Measurements from ENCODE around the gene ADAMTS6.
A peak's percentile ranks its signal among the peaks of the same experiment; 100 is the strongest.
"Not testable (repeated sequence)": the region's sequence is repeated elsewhere in the genome, so short reads cannot be mapped to it uniquely, and the experiment has no call there.

Gene ADAMTS6

GRCh38 chr5:65481635-65482295, at the start of gene ADAMTS6:
TSS of gene ADAMTS6 (minus strand) at chr5:65481920. CDS start at chr5:65473673, 8,247 bp downstream.
- ATAC-seq (ENCODE audit: low read depth) (peak; percentile 87), DNase-seq (ENCODE audit: low spot score in 2 of 2) (peak; percentile 51 to 56)
- Mint-ChIP-seq H3K9me3 (no peaks in the 10 kb centered on the region), H3K36me3 (no peaks in the 10 kb centered on the region), H3K27me3 (no peaks in the 10 kb centered on the region), H3K4me3 (peak within 1 kb of the TSS; percentile 99), H3K4me1 (peaks cover 10% of the 10 kb centered on the region), H3K27ac (peak within 1 kb of the TSS; percentile 94)

GRCh38 chr5:65530904-65531303, 49.2 kb upstream of the ADAMTS6 start:
- no peaks in the 10 kb centered on the region for H3K4me1 Mint-ChIP-seq
- no peaks in the 10 kb centered on the region for H3K9me3 Mint-ChIP-seq
- no peak overlapping the region for H3K4me3 Mint-ChIP-seq
- H3K36me3 Mint-ChIP-seq = peaks cover 4% of the 10 kb centered on the region
- no peak for DNase-seq (ENCODE audit: low spot score in 2 of 2)
- ATAC-seq (ENCODE audit: low read depth) = no peak
- no peaks in the 10 kb centered on the region for H3K27me3 Mint-ChIP-seq
- no peak overlapping the region for H3K27ac Mint-ChIP-seq

GRCh38 chr5:65525726-65526125, 44.0 kb upstream of the ADAMTS6 start:
- Mint-ChIP-seq H3K27me3 (no peaks in the 10 kb centered on the region), H3K4me3 (no peak overlapping the region), H3K4me1 (no peaks in the 10 kb centered on the region), H3K27ac (no peak overlapping the region), H3K9me3 (no peaks in the 10 kb centered on the region), H3K36me3 (peaks cover 4% of the 10 kb centered on the region)
- DNase-seq (ENCODE audit: low spot score in 2 of 2) (no peak), ATAC-seq (ENCODE audit: low read depth) (no peak)

DNA sequence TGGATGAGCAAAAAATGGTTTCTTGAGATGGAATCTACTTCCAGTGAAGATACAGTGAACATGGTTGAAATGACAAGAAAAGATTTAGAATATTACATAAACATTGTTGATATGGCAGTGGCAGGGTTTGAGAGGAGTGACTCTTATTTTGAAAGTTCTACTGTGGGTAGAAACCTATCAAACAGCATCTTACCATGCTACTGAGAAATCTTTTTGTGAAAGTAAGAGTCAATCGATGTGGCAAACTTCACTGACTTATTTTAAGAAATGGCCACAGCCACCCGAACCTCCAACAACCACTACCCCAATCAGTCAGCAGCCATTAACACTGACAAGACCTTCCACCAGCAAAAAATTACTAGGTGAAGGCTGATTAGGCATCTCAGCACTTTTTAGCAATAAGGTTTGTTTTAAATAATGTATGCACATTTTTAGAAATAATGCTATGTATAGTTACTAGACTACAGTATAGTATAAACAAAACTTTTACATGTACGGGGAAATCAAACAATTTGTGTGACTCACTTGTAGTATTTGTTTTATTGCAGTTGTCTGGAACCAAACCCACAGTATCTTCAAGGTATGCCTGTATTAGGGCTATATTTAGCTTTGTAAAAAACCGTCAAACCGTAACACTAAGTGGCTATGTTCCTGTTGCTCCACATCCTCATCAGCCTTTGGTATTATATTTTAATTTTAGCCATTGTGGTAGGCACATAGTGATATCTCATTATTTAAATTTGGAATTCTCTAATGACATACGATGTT, 30.6 kb upstream of the ADAMTS6 start:
- Mint-ChIP-seq H3K4me3 (no peak overlapping the region), H3K27ac (no peak overlapping the region), H3K9me3 (no peaks in the 10 kb centered on the region), H3K36me3 (no peaks in the 10 kb centered on the region), H3K27me3 (no peaks in the 10 kb centered on the region), H3K4me1 (peaks cover 3% of the 10 kb centered on the region)
- no peak for ATAC-seq (ENCODE audit: low read depth)
- DNase-seq (ENCODE audit: low spot score in 2 of 2) = no peak

DNA sequence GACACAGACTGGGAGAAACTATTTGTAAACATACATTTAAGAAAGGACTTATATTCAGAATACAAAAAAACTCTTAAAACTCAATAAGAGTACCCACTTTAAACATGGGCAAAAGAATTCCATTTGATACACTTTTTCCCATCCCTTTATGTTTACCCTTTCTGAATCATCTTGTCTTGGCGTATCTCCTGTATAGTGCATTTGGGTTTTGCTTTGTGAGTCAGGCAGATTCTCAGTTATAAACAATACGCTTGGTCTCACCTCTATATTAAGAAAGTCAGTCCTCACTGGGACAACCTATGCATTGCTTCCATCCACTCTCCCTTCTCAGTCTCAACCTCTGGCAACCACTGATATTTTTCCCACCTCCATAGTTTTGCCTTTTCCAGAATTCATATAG, 27.3 kb upstream of the ADAMTS6 start:
- Mint-ChIP-seq H3K36me3 (no peaks in the 10 kb centered on the region), H3K4me1 (peaks cover 3% of the 10 kb centered on the region), H3K4me3 (no peak overlapping the region), H3K27me3 (no peaks in the 10 kb centered on the region), H3K27ac (no peak overlapping the region), H3K9me3 (no peaks in the 10 kb centered on the region)
- no peak for ATAC-seq (ENCODE audit: low read depth)
- no peak for DNase-seq (ENCODE audit: low spot score in 2 of 2)

DNA sequence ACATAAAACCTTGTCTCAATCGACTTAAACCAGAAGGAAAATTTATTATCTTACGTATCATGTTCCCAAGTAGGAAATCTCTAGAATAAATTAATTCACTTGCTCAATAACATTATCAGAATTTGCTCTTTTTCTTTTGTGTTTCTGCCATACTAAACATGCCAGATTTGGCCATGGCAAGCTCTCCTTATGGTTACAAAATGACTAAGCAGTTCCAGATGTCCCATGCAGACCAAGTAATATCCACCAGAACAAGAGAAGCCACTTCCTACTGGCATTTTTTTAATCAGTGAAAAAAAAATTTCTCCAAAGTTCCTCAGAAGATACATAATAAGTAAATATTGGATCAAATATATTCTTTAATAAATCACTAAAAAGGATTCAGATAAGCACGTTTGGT, 25.2 kb upstream of the ADAMTS6 start:
- H3K4me1 Mint-ChIP-seq = no peaks in the 10 kb centered on the region
- no peaks in the 10 kb centered on the region for H3K27me3 Mint-ChIP-seq
- ATAC-seq (ENCODE audit: low read depth) (no peak), DNase-seq (ENCODE audit: low spot score in 2 of 2) (no peak)
- H3K36me3 Mint-ChIP-seq = no peaks in the 10 kb centered on the region
- no peaks in the 10 kb centered on the region for H3K9me3 Mint-ChIP-seq
- H3K27ac Mint-ChIP-seq = no peak overlapping the region
- no peak overlapping the region for H3K4me3 Mint-ChIP-seq

GRCh38 chr5:65489119-65489518, 7.4 kb upstream of the ADAMTS6 start:
- no peak overlapping the region for H3K27ac Mint-ChIP-seq
- ATAC-seq (ENCODE audit: low read depth) (no peak), DNase-seq (ENCODE audit: low spot score in 2 of 2) (no peak)
- H3K9me3 Mint-ChIP-seq = no peaks in the 10 kb centered on the region
- no peaks in the 10 kb centered on the region for H3K4me1 Mint-ChIP-seq
- H3K36me3 Mint-ChIP-seq = no peaks in the 10 kb centered on the region
- no peaks in the 10 kb centered on the region for H3K27me3 Mint-ChIP-seq
- no peak overlapping the region for H3K4me3 Mint-ChIP-seq

DNA sequence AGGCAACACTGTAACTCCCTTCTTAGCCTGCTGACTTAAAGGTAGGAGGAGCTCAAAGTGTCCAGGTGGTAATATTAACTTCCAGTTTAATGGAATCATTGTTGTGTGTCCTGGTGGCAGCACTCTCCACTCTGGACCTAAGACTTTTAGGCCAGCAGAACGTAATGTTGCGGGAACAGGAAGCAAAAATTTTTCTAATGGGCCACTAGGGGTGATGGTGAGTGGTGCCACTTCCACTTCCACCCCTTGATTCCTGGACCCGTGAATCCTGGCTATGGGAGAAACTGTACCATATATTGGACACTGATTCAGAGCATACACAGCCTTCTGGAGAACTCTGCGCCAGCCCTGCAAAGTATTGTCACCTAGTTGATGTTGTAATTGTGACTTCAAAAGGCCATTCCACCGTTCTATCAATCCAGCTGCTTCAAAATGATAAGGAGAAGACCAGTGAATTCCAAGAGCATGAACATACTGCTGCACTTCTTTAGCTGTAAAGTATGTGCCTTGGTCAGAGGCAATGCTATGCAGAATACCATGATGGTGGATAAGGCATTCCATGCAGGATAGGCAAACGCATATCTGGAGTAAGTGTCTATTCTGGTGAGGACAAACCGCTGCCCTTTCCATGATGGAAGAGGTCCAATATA, 6.4 kb upstream of the ADAMTS6 start:
- not testable (repeated sequence) for DNase-seq (ENCODE audit: low spot score in 2 of 2); H3K27me3 Mint-ChIP-seq; H3K4me1 Mint-ChIP-seq; H3K27ac Mint-ChIP-seq; H3K36me3 Mint-ChIP-seq; ATAC-seq (ENCODE audit: low read depth); H3K9me3 Mint-ChIP-seq; H3K4me3 Mint-ChIP-seq

DNA sequence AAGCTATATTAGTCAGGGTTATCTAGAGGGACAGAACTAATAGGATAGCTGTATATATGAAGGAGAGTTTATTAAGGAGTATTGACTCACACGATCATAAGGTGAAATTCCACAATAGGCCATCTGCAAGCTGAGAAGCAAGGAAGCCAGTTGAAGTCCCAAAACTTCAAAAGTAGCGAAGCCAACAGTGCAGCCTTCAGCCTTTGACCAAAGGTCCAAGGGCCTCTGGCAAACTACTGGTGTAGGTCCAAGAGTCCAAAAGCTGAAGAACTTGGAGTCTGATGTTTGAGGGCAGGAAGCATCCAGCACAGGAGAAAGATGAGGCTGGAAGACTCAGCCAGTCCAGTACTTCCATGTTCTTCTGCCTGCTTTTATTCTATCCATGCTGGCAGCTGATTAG, 5.1 kb upstream of the ADAMTS6 start:
- H3K36me3 Mint-ChIP-seq; H3K4me3 Mint-ChIP-seq; DNase-seq (ENCODE audit: low spot score in 2 of 2); H3K27me3 Mint-ChIP-seq; ATAC-seq (ENCODE audit: low read depth); H3K9me3 Mint-ChIP-seq; H3K27ac Mint-ChIP-seq: not testable (repeated sequence)
- H3K4me1 Mint-ChIP-seq = peaks cover 10% of the 10 kb centered on the region

DNA sequence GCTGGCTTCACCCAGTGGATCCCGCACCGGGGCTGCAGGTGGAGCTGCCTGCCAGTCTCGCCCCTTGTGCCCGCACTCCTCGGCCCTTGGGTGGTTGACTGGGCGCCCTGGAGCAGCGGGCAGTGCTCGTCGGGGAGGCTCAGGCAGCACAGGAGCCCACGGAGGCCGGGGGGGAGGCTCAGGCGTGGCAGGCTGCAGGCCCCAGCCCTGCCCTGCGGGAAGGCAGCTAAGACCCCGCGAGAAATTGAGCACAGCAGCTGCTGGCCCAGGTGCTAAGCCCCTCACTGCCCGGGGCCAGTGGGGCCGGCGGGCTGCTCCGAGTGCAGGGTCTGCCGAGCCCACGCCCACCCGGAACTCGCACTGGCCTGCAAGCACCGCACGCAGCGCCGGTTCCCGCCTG, 3.7 kb upstream of the ADAMTS6 start:
- Mint-ChIP-seq H3K27ac (no peak overlapping the region), H3K36me3 (no peaks in the 10 kb centered on the region), H3K27me3 (no peaks in the 10 kb centered on the region), H3K4me3 (no peak overlapping the region), H3K4me1 (peaks cover 10% of the 10 kb centered on the region), H3K9me3 (no peaks in the 10 kb centered on the region)
- DNase-seq (ENCODE audit: low spot score in 2 of 2) (no peak), ATAC-seq (ENCODE audit: low read depth) (no peak)

DNA sequence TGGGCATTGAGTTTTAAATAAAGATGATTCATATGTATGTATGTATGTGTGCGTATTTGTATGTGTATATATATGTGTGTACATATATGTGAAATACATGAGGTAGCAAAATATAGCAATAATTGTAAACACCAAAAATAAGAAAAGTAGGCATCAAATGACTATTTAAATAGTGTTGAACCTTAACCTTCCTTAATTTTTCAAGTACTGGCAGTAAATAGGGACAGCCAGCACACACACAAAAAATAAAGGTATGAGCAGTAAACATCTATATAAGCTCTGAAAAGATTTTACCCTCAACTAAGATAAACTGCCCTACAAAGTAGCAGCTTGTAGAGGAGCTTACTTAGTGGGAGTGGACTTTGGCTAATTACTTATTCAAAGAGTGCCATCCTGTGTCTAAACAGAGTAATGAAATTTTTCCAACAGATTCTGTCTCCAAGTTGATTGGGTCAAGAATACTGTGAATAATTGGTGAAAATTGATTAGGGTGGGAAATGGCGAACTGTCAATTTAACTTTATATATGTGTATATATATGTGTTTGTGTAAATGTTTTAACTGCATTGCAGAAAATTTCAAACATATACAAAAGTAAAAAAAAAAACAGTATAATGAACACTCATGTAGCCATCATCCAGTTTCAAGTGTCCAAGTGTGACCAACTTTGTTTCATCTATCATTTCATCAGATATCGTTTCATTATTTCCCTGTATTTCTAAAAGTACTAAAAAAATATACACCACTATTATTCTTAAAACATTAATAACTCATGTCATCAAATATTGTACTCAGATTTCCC, 2.0 kb upstream of the ADAMTS6 start:
- Mint-ChIP-seq H3K4me3 (peak overlapping the region; percentile 99), H3K9me3 (no peaks in the 10 kb centered on the region), H3K27me3 (no peaks in the 10 kb centered on the region), H3K4me1 (peaks cover 10% of the 10 kb centered on the region), H3K36me3 (no peaks in the 10 kb centered on the region), H3K27ac (peak overlapping the region; percentile 94)
- peak in 1 of 2 donors; percentile 36 for DNase-seq (ENCODE audit: low spot score in 2 of 2)
- peak; percentile 39 for ATAC-seq (ENCODE audit: low read depth)

GRCh38 chr5:65482736-65483545, 1.2 kb upstream of the ADAMTS6 start:
- Mint-ChIP-seq H3K36me3 (no peaks in the 10 kb centered on the region), H3K4me3 (peak overlapping the region; percentile 99), H3K4me1 (peaks cover 10% of the 10 kb centered on the region), H3K27ac (peak overlapping the region; percentile 94), H3K27me3 (no peaks in the 10 kb centered on the region), H3K9me3 (no peaks in the 10 kb centered on the region)
- DNase-seq (ENCODE audit: low spot score in 2 of 2) = no peak
- no peak for ATAC-seq (ENCODE audit: low read depth)

- H3K9me3 Mint-ChIP-seq = no peaks in the 10 kb centered on the region
Measured at GRCh38 chr5:65482296-65482735, 596 bp upstream of the ADAMTS6 start.

More at GRCh38 chr5:65482296-65482735, 596 bp upstream of the ADAMTS6 start:
- Mint-ChIP-seq H3K27me3 (no peaks in the 10 kb centered on the region), H3K4me1 (peaks cover 10% of the 10 kb centered on the region), H3K27ac (peak overlapping the region; percentile 94), H3K4me3 (peak overlapping the region; percentile 99), H3K36me3 (no peaks in the 10 kb centered on the region)
- peak; percentile 5 for ATAC-seq (ENCODE audit: low read depth)
- no peak for DNase-seq (ENCODE audit: low spot score in 2 of 2)

All from memory B cell (primary cell).